ENCODE measurements around the gene HSPA1A.

Gene HSPA1A

DNA sequence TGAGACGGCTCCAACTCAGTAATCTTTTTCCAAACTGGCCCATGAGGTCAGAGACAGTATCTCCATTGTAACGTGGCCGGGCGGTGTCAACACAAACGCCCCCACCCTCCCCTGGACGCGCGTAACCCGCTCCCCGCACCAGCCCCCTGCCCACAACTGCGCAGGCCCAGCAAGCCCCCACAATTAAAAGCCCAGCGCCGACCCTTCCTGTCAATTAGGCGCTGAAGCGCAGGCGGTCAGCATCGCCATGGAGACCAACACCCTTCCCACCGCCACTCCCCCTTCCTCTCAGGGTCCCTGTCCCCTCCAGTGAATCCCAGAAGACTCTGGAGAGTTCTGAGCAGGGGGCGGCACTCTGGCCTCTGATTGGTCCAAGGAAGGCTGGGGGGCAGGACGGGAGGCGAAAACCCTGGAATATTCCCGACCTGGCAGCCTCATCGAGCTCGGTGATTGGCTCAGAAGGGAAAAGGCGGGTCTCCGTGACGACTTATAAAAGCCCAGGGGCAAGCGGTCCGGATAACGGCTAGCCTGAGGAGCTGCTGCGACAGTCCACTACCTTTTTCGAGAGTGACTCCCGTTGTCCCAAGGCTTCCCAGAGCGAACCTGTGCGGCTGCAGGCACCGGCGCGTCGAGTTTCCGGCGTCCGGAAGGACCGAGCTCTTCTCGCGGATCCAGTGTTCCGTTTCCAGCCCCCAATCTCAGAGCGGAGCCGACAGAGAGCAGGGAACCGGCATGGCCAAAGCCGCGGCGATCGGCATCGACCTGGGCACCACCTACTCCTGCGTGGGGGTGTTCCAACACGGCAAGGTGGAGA lies at the start of gene HSPA1A, which contains the start of gene HSPA1L:
HSPA1A (plus strand) TSS at position 519 of the 814 bp plus-strand sequence; CDS start at position 733, 214 bp downstream.
HSPA1L (minus strand) TSS at position 259 of the 814 bp plus-strand sequence. CDS start 3,311 bp downstream, outside the sequence.
- H3K9ac ChIP-seq (ENCODE audit: low read length) = peak within 1 kb of the TSS; percentile 91
- H3K36me3 ChIP-seq (ENCODE audit: control insufficient read depth, insufficient read depth, low read length, severe bottlenecking) = no peaks in the 10 kb centered on the region
- no peaks in the 10 kb centered on the region for H3K27me3 ChIP-seq (replicated peaks; ENCODE audit: control insufficient read depth, insufficient read depth, low read length)
- H3K4me3 ChIP-seq (ENCODE audit: low read length) = peak within 1 kb of the TSS; percentile 90
- peak; percentile 97 for DNase-seq (ENCODE audit: low read depth)
- no peaks in the 10 kb centered on the region for H3K9me3 ChIP-seq (ENCODE audit: control insufficient read depth, low read length)
- peaks cover 32% of the 10 kb centered on the region for H3K4me1 ChIP-seq (ENCODE audit: control insufficient read depth, insufficient read depth, low read length)

DNA sequence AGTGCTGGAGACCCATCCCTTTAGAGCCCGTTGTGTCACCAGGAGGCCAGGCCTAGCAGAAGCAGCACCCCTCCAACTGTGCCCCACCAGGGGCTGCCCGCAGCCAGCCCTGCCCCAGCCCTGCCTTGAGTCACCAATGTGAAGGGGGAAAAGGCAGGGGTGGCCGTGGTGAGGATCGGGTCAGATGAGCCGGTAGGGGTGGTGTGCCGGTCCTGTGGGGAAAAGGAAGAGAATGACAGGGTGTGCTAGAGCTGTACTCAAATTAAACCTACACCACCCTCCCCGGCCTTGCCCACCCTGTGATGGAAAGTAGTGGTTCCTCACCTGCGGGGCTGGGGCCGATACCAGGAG lies 49.8 kb upstream of the HSPA1A start:
- Histone ChIP-seq H3K9me3 (ENCODE audit: control insufficient read depth, low read length) (no peaks in the 10 kb centered on the region), H3K9ac (ENCODE audit: low read length) (no peak overlapping the region), H3K4me1 (ENCODE audit: control insufficient read depth, insufficient read depth, low read length) (no peaks in the 10 kb centered on the region), H3K4me3 (ENCODE audit: low read length) (no peak overlapping the region), H3K36me3 (ENCODE audit: control insufficient read depth, insufficient read depth, low read length, severe bottlenecking) (no peaks in the 10 kb centered on the region), H3K27me3 (replicated peaks; ENCODE audit: control insufficient read depth, insufficient read depth, low read length) (peaks cover 7% of the 10 kb centered on the region)
- no peak for DNase-seq (ENCODE audit: low read depth)

DNA sequence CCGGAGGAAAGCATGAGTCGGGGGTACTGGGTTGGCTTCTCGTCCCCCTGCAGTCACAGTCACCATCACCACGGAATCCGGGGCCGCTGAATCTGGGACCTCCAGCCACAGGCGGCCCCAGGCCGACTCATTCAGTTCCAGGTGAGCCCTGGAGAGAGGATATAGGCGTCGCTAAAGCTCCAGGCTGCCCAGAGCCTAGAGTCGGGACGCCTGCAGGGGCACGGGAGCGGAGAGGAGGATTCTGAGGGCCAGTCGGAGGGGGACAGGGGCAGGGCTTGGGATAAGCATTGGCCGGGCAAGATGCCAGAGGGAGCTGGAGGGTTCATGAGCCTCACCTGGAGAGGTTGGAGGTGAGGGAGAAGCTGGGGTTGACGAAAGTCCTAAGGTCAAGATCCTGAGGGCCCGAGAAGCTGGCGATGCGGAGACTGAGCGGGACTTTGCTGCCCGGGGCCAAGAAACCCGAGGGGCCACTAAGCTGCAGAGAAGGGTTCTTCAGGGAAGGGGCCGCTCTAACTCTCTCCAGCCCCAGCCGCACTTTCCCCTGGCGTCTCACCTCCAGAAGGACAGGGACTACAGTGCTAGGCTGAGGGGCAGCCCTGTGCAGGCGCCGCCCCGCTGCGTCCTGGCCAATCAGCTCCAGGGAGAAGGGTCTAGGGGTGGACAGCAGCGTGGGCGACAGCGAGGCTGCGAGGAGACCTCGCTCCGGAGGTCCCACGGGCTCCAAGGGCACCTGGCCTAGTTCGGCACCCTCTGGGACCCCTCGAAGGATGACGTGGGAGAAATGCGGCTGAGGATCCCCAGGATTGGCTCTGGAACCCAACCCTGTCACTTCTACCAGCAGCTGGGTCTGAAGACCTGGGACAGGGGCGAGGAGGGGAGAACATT lies 49.2 kb upstream of the HSPA1A start:
- Histone ChIP-seq H3K4me3 (ENCODE audit: low read length) (peak overlapping the region; percentile 33), H3K9me3 (ENCODE audit: control insufficient read depth, low read length) (no peaks in the 10 kb centered on the region), H3K9ac (ENCODE audit: low read length) (no peak overlapping the region), H3K27me3 (replicated peaks; ENCODE audit: control insufficient read depth, insufficient read depth, low read length) (peaks cover 7% of the 10 kb centered on the region), H3K4me1 (ENCODE audit: control insufficient read depth, insufficient read depth, low read length) (no peaks in the 10 kb centered on the region), H3K36me3 (ENCODE audit: control insufficient read depth, insufficient read depth, low read length, severe bottlenecking) (no peaks in the 10 kb centered on the region)
- peak; percentile 38 for DNase-seq (ENCODE audit: low read depth)

DNA sequence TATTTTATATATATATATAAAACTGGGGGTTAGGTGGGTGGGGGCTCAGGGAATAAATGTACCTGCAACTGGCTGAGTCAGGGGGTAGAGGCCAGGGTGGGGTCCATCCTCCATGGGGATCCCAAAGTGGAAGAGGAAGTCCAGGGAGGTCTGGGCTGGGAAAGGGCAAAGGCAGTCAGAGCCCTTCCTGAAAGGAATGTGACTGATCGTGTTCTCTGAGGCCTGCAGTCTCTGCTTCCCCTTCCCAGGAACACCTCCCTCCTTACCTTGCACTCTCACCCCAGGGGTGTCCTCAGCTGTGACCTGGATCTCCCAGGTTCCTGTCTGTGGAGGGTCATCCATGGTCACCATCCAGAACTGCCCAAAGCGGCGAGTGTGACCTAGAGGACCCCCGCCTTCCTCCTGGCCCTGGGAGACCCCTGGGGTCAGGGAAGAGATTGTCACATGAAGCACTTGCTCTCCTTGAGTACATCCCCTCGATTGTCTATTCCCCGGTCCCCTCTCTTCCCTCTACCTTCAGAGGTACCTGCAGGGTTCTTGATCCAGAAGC lies 48.2 kb upstream of the HSPA1A start:
- Histone ChIP-seq H3K36me3 (ENCODE audit: control insufficient read depth, insufficient read depth, low read length, severe bottlenecking) (no peaks in the 10 kb centered on the region), H3K9me3 (ENCODE audit: control insufficient read depth, low read length) (no peaks in the 10 kb centered on the region), H3K4me3 (ENCODE audit: low read length) (no peak overlapping the region), H3K4me1 (ENCODE audit: control insufficient read depth, insufficient read depth, low read length) (no peaks in the 10 kb centered on the region), H3K9ac (ENCODE audit: low read length) (no peak overlapping the region), H3K27me3 (replicated peaks; ENCODE audit: control insufficient read depth, insufficient read depth, low read length) (peaks cover 7% of the 10 kb centered on the region)
- DNase-seq (ENCODE audit: low read depth) = no peak

GRCh38 chr6:31768363-31769257 lies 46.7 kb upstream of the HSPA1A start:
- no peak for DNase-seq (ENCODE audit: low read depth)
- Histone ChIP-seq H3K9me3 (ENCODE audit: control insufficient read depth, low read length) (no peaks in the 10 kb centered on the region), H3K4me3 (ENCODE audit: low read length) (no peak overlapping the region), H3K27me3 (replicated peaks; ENCODE audit: control insufficient read depth, insufficient read depth, low read length) (peaks cover 7% of the 10 kb centered on the region), H3K9ac (ENCODE audit: low read length) (no peak overlapping the region), H3K36me3 (ENCODE audit: control insufficient read depth, insufficient read depth, low read length, severe bottlenecking) (no peaks in the 10 kb centered on the region), H3K4me1 (ENCODE audit: control insufficient read depth, insufficient read depth, low read length) (no peaks in the 10 kb centered on the region)

DNA sequence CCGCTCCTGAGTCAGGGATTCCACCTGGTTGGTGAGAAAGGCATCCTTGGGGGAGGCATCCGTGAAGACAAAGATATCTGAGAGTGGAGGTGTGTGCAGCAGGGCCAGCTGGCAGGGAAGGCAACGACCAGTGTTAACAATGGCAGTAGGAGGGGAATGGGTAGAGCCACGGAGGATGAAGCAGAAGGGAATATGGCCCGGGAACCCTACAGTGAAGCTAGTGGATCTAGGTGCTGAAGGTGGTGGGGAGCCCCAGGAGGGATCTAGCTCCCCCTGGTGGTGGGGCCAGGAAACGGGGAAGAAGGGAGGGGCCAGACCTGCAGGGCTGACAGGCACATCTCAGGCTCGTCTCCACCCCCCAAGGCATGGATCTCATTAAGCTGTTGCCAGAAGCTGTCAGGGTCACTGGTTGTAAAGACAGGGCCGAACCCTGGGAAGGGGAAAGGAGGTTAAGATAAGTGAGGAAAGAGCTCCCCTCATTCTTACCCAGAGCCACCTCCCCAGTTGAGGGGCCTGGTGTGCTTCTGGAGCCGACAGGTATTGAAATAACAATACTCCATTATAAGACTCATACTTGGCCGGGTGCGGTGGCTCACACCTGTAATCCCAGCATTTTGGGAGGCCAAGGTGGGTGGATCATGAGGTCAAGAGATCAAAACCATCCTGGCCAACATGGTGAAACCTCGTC lies 45.5 kb upstream of the HSPA1A start:
- Histone ChIP-seq H3K9ac (ENCODE audit: low read length) (no peak overlapping the region), H3K4me1 (ENCODE audit: control insufficient read depth, insufficient read depth, low read length) (no peaks in the 10 kb centered on the region), H3K36me3 (ENCODE audit: control insufficient read depth, insufficient read depth, low read length, severe bottlenecking) (no peaks in the 10 kb centered on the region), H3K9me3 (ENCODE audit: control insufficient read depth, low read length) (no peaks in the 10 kb centered on the region), H3K4me3 (ENCODE audit: low read length) (no peak overlapping the region), H3K27me3 (replicated peaks; ENCODE audit: control insufficient read depth, insufficient read depth, low read length) (peaks cover 7% of the 10 kb centered on the region)
- peak; percentile 42 for DNase-seq (ENCODE audit: low read depth)

GRCh38 chr6:31770860-31771259 lies 44.5 kb upstream of the HSPA1A start:
- no peaks in the 10 kb centered on the region for H3K9me3 ChIP-seq (ENCODE audit: control insufficient read depth, low read length)
- DNase-seq (ENCODE audit: low read depth) = no peak
- H3K36me3 ChIP-seq (ENCODE audit: control insufficient read depth, insufficient read depth, low read length, severe bottlenecking) = no peaks in the 10 kb centered on the region

GRCh38 chr6:31771992-31772358 lies 43.4 kb upstream of the HSPA1A start:
- Histone ChIP-seq H3K4me1 (ENCODE audit: control insufficient read depth, insufficient read depth, low read length) (peaks cover 3% of the 10 kb centered on the region), H3K9me3 (ENCODE audit: control insufficient read depth, low read length) (no peaks in the 10 kb centered on the region), H3K9ac (ENCODE audit: low read length) (no peak overlapping the region), H3K36me3 (ENCODE audit: control insufficient read depth, insufficient read depth, low read length, severe bottlenecking) (no peaks in the 10 kb centered on the region), H3K27me3 (replicated peaks; ENCODE audit: control insufficient read depth, insufficient read depth, low read length) (peaks cover 3% of the 10 kb centered on the region), H3K4me3 (ENCODE audit: low read length) (no peak overlapping the region)
- DNase-seq (ENCODE audit: low read depth) = no peak

More at GRCh38 chr6:31770860-31771259, 44.5 kb upstream of the HSPA1A start:
- Histone ChIP-seq H3K4me1 (ENCODE audit: control insufficient read depth, insufficient read depth, low read length) (no peaks in the 10 kb centered on the region), H3K9ac (ENCODE audit: low read length) (no peak overlapping the region), H3K4me3 (ENCODE audit: low read length) (no peak overlapping the region), H3K27me3 (replicated peaks; ENCODE audit: control insufficient read depth, insufficient read depth, low read length) (peaks cover 6% of the 10 kb centered on the region)

DNA sequence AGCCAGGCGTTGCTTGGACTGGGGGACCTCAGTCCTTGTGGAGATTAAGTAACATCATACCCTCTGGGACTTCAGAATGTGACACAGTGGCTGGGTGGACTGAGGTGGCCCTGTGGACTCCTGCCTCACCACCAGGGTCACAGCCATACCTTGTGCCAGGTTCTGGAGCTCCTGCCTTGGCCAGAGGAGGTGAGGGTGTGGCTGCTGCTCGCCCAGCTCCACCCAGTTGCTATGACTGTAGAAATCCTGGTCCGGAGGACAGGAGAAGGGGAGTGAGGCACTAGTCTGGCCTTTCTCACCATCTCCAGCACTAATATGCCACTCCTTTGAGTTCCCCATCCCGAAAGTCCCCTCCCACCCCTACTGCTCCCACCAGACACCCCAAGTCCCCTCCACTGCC lies 40.2 kb upstream of the HSPA1A start:
- Histone ChIP-seq H3K4me3 (ENCODE audit: low read length) (no peak overlapping the region), H3K9ac (ENCODE audit: low read length) (no peak overlapping the region), H3K36me3 (ENCODE audit: control insufficient read depth, insufficient read depth, low read length, severe bottlenecking) (peaks cover 24% of the 10 kb centered on the region), H3K27me3 (replicated peaks; ENCODE audit: control insufficient read depth, insufficient read depth, low read length) (no peaks in the 10 kb centered on the region), H3K4me1 (ENCODE audit: control insufficient read depth, insufficient read depth, low read length) (peaks cover 8% of the 10 kb centered on the region), H3K9me3 (ENCODE audit: control insufficient read depth, low read length) (no peaks in the 10 kb centered on the region)
- DNase-seq (ENCODE audit: low read depth) = no peak

Data from adipocyte (in vitro differentiated cells).